Caco-2 (cell line): Measurements from ENCODE around the gene PPARGC1A. TPM values are rescaled to one million over a fixed set of nuclear protein-coding genes. Genes with fewer than 3 reads are reported as not detected.

Experiments
- BruUV-seq: library from RNA; stranded (reverse); fragments of 400-500 nt; replicated peaks from 2 replicates; lab custom pipeline; 2021; lab: Mats Ljungman, UMichigan
- CTCF ChIA-PET: fragments of 300-600 bp; sonication (Branson Sonifier 250); formaldehyde crosslinking; loops from one replicate; lab custom pipeline; 2022; ENCODE audit warnings: antibody characterized with exemption; lab: Charles Lee
- POLR2A ChIA-PET: fragments of 300-600 bp; sonication (Branson Sonifier 250); formaldehyde crosslinking; loops from one replicate; lab custom pipeline; 2022; ENCODE audit warnings: antibody characterized with exemption; lab: Charles Lee
- DNase-seq, 2 experiments: peaks; one replicate each; pipeline versions ENCODE4 v3.0.0 to v3.0.0-alpha.2; 2020 to 2022
- H3K27me3 ChIP-seq: replicated peaks from 2 replicates; pipeline ENCODE4 v1.6.0; 2011; ENCODE audit warnings: low read length; ENCODE audit not compliant: control insufficient read depth, insufficient read depth
- H3K36me3 ChIP-seq: 2 replicates; pipeline ENCODE4 v1.5.1; 2011; ENCODE audit warnings: low read length; ENCODE audit not compliant: control insufficient read depth, insufficient read depth
- H3K4me1 ChIP-seq: fragments of 250-450 bp; sonication (Bioruptor Pico); 2 replicates; pipeline ENCODE4 v1.5.1; 2020; ENCODE audit warnings: mild to moderate bottlenecking
- H3K4me3 ChIP-seq: 2 replicates; pipeline ENCODE4 v1.5.1; 2011; ENCODE audit warnings: low read depth, mild to moderate bottlenecking, control low read depth, low read length
- H3K9me3 ChIP-seq: fragments of 250-450 bp; sonication (Bioruptor Pico); 2 replicates; pipeline ENCODE4 v1.5.1; 2020; ENCODE audit warnings: mild to moderate bottlenecking, moderate library complexity
- H3K27ac Mint-ChIP-seq: one replicate; pipeline ENCODE4 v1.8.0; 2022; ENCODE audit warnings: mixed read lengths; ENCODE audit not compliant: unreplicated experiment
- H3K27me3 Mint-ChIP-seq: one replicate; pipeline ENCODE4 v1.8.0; 2022; ENCODE audit warnings: mixed read lengths; ENCODE audit not compliant: insufficient read depth, unreplicated experiment
- H3K36me3 Mint-ChIP-seq: one replicate; pipeline ENCODE4 v1.8.0; 2022; ENCODE audit warnings: mild to moderate bottlenecking, mixed read lengths; ENCODE audit not compliant: insufficient read depth, unreplicated experiment
- H3K4me1 Mint-ChIP-seq: one replicate; pipeline ENCODE4 v1.8.0; 2022; ENCODE audit warnings: low read depth, mixed read lengths; ENCODE audit not compliant: unreplicated experiment
- H3K4me3 Mint-ChIP-seq: one replicate; pipeline ENCODE4 v1.8.0; 2022; ENCODE audit warnings: mild to moderate bottlenecking, moderate library complexity, mixed read lengths; ENCODE audit not compliant: unreplicated experiment
- H3K9me3 Mint-ChIP-seq: one replicate; pipeline ENCODE4 v1.8.0; 2022; ENCODE audit warnings: mixed read lengths; ENCODE audit not compliant: unreplicated experiment
- CTCF ChIP-seq, 2 experiments: fragments of 200-600 bp in 1 of 2; IDR thresholded peaks; 1 replicate in 1 of 2; 2 replicates in 1 of 2; pipeline versions ENCODE4 v1.5.1 to v1.8.0; 2011 to 2022; ENCODE audit warnings: antibody characterized with exemption in 1 of 2, control low read depth in 1 of 2, inconsistent platforms in 1 of 2, low read depth in 1 of 2, low read length in 1 of 2, mild to moderate bottlenecking in 1 of 2, moderate library complexity in 1 of 2; ENCODE audit not compliant: insufficient read depth in 1 of 2, severe bottlenecking in 1 of 2, unreplicated experiment in 1 of 2
- intact Hi-C: fragments of 100-400 bp; cut with micrococcal nuclease; formaldehyde crosslinking; loops from one replicate; pipeline ENCODE4 v1.10.0; 2022; ENCODE audit not compliant: unreplicated experiment
- total RNA-seq: library from RNA; stranded (reverse); gene quantifications from 2 replicates; pipeline ENCODE4 v1.2.3, GENCODE V29; 2022

PPARGC1A gene
- total RNA-seq, 1 experiment from 2014 or later: not detected

GRCh38 chr4:23861897-23862296 is 27.9 kb downstream of the PPARGC1A start:
- Mint-ChIP-seq H3K36me3 (no peaks in the 10 kb centered on the region), H3K27ac (no peak overlapping the region), H3K9me3 (no peaks in the 10 kb centered on the region), H3K4me3 (no peak overlapping the region), H3K27me3 (no peaks in the 10 kb centered on the region), H3K4me1 (no peaks in the 10 kb centered on the region)
- no peak for TF ChIP-seq CTCF (IDR thresholded peaks at IDR 0.05; ENCODE audit: insufficient read depth in 1 of 2, low read depth in 1 of 2, low read length in 1 of 2, severe bottlenecking in 1 of 2, unreplicated experiment in 1 of 2)
- Histone ChIP-seq H3K36me3 (no peaks in the 10 kb centered on the region), H3K27me3 (no peaks in the 10 kb centered on the region), H3K4me1 (no peaks in the 10 kb centered on the region), H3K4me3 (no peak overlapping the region), H3K9me3 (no peaks in the 10 kb centered on the region)
- ChIA-PET POLR2A (no interaction called here), CTCF (no interaction called here)
- no peak for DNase-seq
- no TSS peak for BruUV-seq
- intact Hi-C loops: no loop called here

- H3K27me3 Mint-ChIP-seq: no peaks in the 10 kb centered on the region
- no peak overlapping the region for H3K4me3 Mint-ChIP-seq
- Histone ChIP-seq H3K4me3 (no peak overlapping the region), H3K36me3 (no peaks in the 10 kb centered on the region), H3K4me1 (no peaks in the 10 kb centered on the region), H3K9me3 (no peaks in the 10 kb centered on the region), H3K27me3 (no peaks in the 10 kb centered on the region)
- H3K4me1 Mint-ChIP-seq: no peaks in the 10 kb centered on the region
- ChIA-PET CTCF (no interaction called here), POLR2A (no interaction called here)
- intact Hi-C loops: no loop called here
- H3K27ac Mint-ChIP-seq: no peak overlapping the region
- H3K36me3 Mint-ChIP-seq: no peaks in the 10 kb centered on the region
- no peak for TF ChIP-seq CTCF (IDR thresholded peaks at IDR 0.05; ENCODE audit: insufficient read depth in 1 of 2, low read depth in 1 of 2, low read length in 1 of 2, severe bottlenecking in 1 of 2, unreplicated experiment in 1 of 2)
- no peaks in the 10 kb centered on the region for H3K9me3 Mint-ChIP-seq
- BruUV-seq: no TSS peak
- no peak for DNase-seq
Measured at GRCh38 chr4:23860919-23861318, 28.9 kb downstream of the PPARGC1A start.

- intact Hi-C loops: loop anchor here (1.0 kb wide), 1 partner anchor 562 kb away; no protein-coding TSS in a partner anchor
- H3K9me3 ChIP-seq: no peaks in the 10 kb centered on the region
- H3K4me3 Mint-ChIP-seq: no peak overlapping the region
- H3K9me3 Mint-ChIP-seq: no peaks in the 10 kb centered on the region
- DNase-seq: no peak
- POLR2A ChIA-PET: no interaction called here
- H3K27me3 ChIP-seq: no peaks in the 10 kb centered on the region
- H3K27me3 Mint-ChIP-seq: no peaks in the 10 kb centered on the region
- H3K36me3 ChIP-seq: no peaks in the 10 kb centered on the region
- no peaks in the 10 kb centered on the region for H3K4me1 ChIP-seq
- no peaks in the 10 kb centered on the region for H3K4me1 Mint-ChIP-seq
- CTCF ChIA-PET: no interaction called here
- no peak overlapping the region for H3K4me3 ChIP-seq
- no peak for TF ChIP-seq CTCF (IDR thresholded peaks at IDR 0.05; ENCODE audit: insufficient read depth in 1 of 2, low read depth in 1 of 2, low read length in 1 of 2, severe bottlenecking in 1 of 2, unreplicated experiment in 1 of 2)
- H3K27ac Mint-ChIP-seq: no peak overlapping the region
- no TSS peak for BruUV-seq
- no peaks in the 10 kb centered on the region for H3K36me3 Mint-ChIP-seq
Measured at GRCh38 chr4:23857367-23857959, 32.4 kb downstream of the PPARGC1A start.
